ENCODE results near the gene RAB3IL1.
A peak's percentile ranks its signal among the peaks of the same experiment; 100 is the strongest.

GRCh38 chr11:61871158-61871597 lies 46.2 kb downstream of the RAB3IL1 start:
- TF ChIP-seq ATF3 (IDR thresholded peaks at IDR 0.05) = no peak
- no peak for TF ChIP-seq POLR2A (IDR thresholded peaks at IDR 0.05; ENCODE audit: borderline replicate concordance, extremely low read depth, insufficient read depth, insufficient read length)
- peak; percentile 86 to 96 (median 94) for TF ChIP-seq CTCF (IDR thresholded peaks at IDR 0.05 in 2 of 3, conservative IDR thresholded peaks at IDR 0.05 in 1 of 3; ENCODE audit: borderline replicate concordance in 1 of 3, insufficient read depth in 1 of 3, low read depth in 2 of 3, low read length in 2 of 3)

All from HCT116 (cell line).